ENCODE data around the gene AGT.

AGT gene

GRCh38 chr1:230743899-230744298 is 30.0 kb upstream of the AGT start:
- no peak for DNase-seq (ENCODE audit: low read depth)
- TF ChIP-seq CTCF (conservative IDR thresholded peaks at IDR 0.05; ENCODE audit: low read depth, low read length) = no peak

GRCh38 chr1:230739564-230740290 is 25.8 kb upstream of the AGT start:
- TF ChIP-seq CTCF (conservative IDR thresholded peaks at IDR 0.05; ENCODE audit: low read depth, low read length) = no peak
- DNase-seq (ENCODE audit: low read depth) = no peak
- H3K4me3 ChIP-seq (ENCODE audit: low read length) = no peak overlapping the region

More at GRCh38 chr1:230743899-230744298, 30.0 kb upstream of the AGT start:
- H3K4me3 ChIP-seq (ENCODE audit: low read length) = no peak overlapping the region

GRCh38 chr1:230737622-230738262 is 23.8 kb upstream of the AGT start:
- DNase-seq (ENCODE audit: low read depth) = no peak

GRCh38 chr1:230735447-230735846 is 21.5 kb upstream of the AGT start:
- no peak overlapping the region for H3K4me3 ChIP-seq (ENCODE audit: low read length)
- no peak for TF ChIP-seq CTCF (conservative IDR thresholded peaks at IDR 0.05; ENCODE audit: low read depth, low read length)
- no peak for DNase-seq (ENCODE audit: low read depth)

More at GRCh38 chr1:230737622-230738262, 23.8 kb upstream of the AGT start:
- no peak for TF ChIP-seq CTCF (conservative IDR thresholded peaks at IDR 0.05; ENCODE audit: low read depth, low read length)
- H3K4me3 ChIP-seq (ENCODE audit: low read length) = no peak overlapping the region

GRCh38 chr1:230730977-230731376 is 17.1 kb upstream of the AGT start:
- no peak overlapping the region for H3K4me3 ChIP-seq (ENCODE audit: low read length)
- no peak for DNase-seq (ENCODE audit: low read depth)
- TF ChIP-seq CTCF (conservative IDR thresholded peaks at IDR 0.05; ENCODE audit: low read depth, low read length) = no peak

GRCh38 chr1:230728710-230729392 is 14.9 kb upstream of the AGT start:
- DNase-seq (ENCODE audit: low read depth) = no peak
- TF ChIP-seq CTCF (conservative IDR thresholded peaks at IDR 0.05; ENCODE audit: low read depth, low read length) = no peak

More at GRCh38 chr1:230728710-230729392, 14.9 kb upstream of the AGT start:
- H3K4me3 ChIP-seq (ENCODE audit: low read length) = no peak overlapping the region

Measured in retinal pigment epithelial cell (primary cell).